Prostate gland (tissue), 2 donors: ENCODE data around the gene FAHD1.

Source experiments
- POLR2A ChIP-seq: fragments of 450-650 bp; IDR thresholded peaks from one replicate; pipeline ENCODE4 v1.6.1; 2016; ENCODE audit warnings: antibody characterized with exemption, mild to moderate bottlenecking
- POLR2AphosphoS5 ChIP-seq: sonication (generic); formaldehyde crosslinking; IDR thresholded peaks from one replicate; pipeline ENCODE4 v1.6.1; 2017; ENCODE audit warnings: antibody characterized with exemption
- TF ChIP-seq, protein P1 (sequence below), 4 experiments: fragments of 200-600 bp in 2 of 4; fragments of 450-650 bp in 2 of 4; sonication (generic) in 2 of 4; IDR thresholded peaks; 1 replicate in 3 of 4; 2 replicates in 1 of 4; pipeline ENCODE4 v1.5.1; 2016 to 2019; ENCODE audit warnings: antibody characterized with exemption in 4 of 4, mild to moderate bottlenecking in 2 of 4, moderate library complexity in 2 of 4

DNA sequence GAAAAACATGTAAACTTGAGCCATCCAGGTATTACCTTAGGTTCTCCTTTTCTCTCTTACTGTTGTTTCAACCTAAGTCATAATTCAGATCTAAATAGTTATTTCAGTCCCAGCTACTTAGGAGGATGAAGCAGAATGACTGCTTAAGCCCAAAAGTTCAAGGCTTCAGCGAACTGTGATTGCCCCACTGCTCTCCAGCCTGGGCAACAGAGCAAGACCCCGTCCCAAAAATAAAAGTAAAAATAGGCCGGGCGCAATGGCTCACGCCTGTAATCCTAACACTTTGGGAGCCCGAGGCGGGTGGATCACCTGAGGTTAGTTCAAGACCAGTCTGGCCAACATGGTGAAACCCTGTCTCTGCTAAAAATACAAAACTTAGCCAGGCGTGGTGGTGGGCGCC is 35.4 kb downstream of the FAHD1 start:
- TF ChIP-seq POLR2AphosphoS5 (no peak), POLR2A (no peak)
- TF ChIP-seq, protein P1, sequence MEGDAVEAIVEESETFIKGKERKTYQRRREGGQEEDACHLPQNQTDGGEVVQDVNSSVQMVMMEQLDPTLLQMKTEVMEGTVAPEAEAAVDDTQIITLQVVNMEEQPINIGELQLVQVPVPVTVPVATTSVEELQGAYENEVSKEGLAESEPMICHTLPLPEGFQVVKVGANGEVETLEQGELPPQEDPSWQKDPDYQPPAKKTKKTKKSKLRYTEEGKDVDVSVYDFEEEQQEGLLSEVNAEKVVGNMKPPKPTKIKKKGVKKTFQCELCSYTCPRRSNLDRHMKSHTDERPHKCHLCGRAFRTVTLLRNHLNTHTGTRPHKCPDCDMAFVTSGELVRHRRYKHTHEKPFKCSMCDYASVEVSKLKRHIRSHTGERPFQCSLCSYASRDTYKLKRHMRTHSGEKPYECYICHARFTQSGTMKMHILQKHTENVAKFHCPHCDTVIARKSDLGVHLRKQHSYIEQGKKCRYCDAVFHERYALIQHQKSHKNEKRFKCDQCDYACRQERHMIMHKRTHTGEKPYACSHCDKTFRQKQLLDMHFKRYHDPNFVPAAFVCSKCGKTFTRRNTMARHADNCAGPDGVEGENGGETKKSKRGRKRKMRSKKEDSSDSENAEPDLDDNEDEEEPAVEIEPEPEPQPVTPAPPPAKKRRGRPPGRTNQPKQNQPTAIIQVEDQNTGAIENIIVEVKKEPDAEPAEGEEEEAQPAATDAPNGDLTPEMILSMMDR (IDR thresholded peaks at IDR 0.05) = no peak
